ENCODE measurements around the gene ACTR2.
"Not testable (repeated sequence)": the region's sequence is repeated elsewhere in the genome, so short reads cannot be mapped to it uniquely, and the experiment has no call there.

The ACTR2 gene

GRCh38 chr2:65314801-65315441 lies 87.3 kb downstream of the ACTR2 start:
- DNase-seq: no peak

GRCh38 chr2:65316072-65316471 lies 88.4 kb downstream of the ACTR2 start:
- no peak for DNase-seq

GRCh38 chr2:65317351-65317750 lies 89.7 kb downstream of the ACTR2 start:
- not testable (repeated sequence) for DNase-seq

- DNase-seq: no peak
Measured at GRCh38 chr2:65317841-65318240, 90.2 kb downstream of the ACTR2 start.

- no peak for DNase-seq
Measured at GRCh38 chr2:65319072-65319673, 91.5 kb downstream of the ACTR2 start.

GRCh38 chr2:65319674-65320041 lies 92.0 kb downstream of the ACTR2 start:
- no peak for DNase-seq

- no peak for DNase-seq
Measured at GRCh38 chr2:65320042-65320725, 92.6 kb downstream of the ACTR2 start.

Measured in COR-L47 (cell line).